ENCODE measurements around the gene SERPINI1.

Gene SERPINI1

GRCh38 chr3:167852216-167852615, 116.7 kb downstream of the SERPINI1 start:
- no peak for DNase-seq

GRCh38 chr3:167854063-167854462, 118.5 kb downstream of the SERPINI1 start:
- no peak for DNase-seq

GRCh38 chr3:167854846-167855245, 119.3 kb downstream of the SERPINI1 start:
- DNase-seq = peak in 1 of 2 donors; percentile 31

GRCh38 chr3:167855306-167855705, 119.8 kb downstream of the SERPINI1 start:
- DNase-seq = no peak

GRCh38 chr3:167858865-167859264, 123.3 kb downstream of the SERPINI1 start:
- DNase-seq = no peak

- no peak for DNase-seq
Measured at GRCh38 chr3:167859610-167860009, 124.1 kb downstream of the SERPINI1 start.

GRCh38 chr3:167861649-167862048, 126.1 kb downstream of the SERPINI1 start:
- no peak for DNase-seq

- no peak for DNase-seq
Measured at GRCh38 chr3:167862104-167862730, 126.7 kb downstream of the SERPINI1 start.

GRCh38 chr3:167863811-167864551, 128.5 kb downstream of the SERPINI1 start:
- DNase-seq = no peak

GRCh38 chr3:167864552-167864874, 129.0 kb downstream of the SERPINI1 start:
- DNase-seq = no peak

- no peak for DNase-seq
Measured at GRCh38 chr3:167866331-167866730, 130.8 kb downstream of the SERPINI1 start.

- DNase-seq = no peak
Measured at GRCh38 chr3:167867981-167868380, 132.5 kb downstream of the SERPINI1 start.

GRCh38 chr3:167870181-167870580, 134.7 kb downstream of the SERPINI1 start:
- no peak for DNase-seq

- DNase-seq = no peak
Measured at GRCh38 chr3:167870759-167871158, 135.2 kb downstream of the SERPINI1 start.

- no peak for DNase-seq
Measured at GRCh38 chr3:167872032-167872431, 136.5 kb downstream of the SERPINI1 start.

- DNase-seq = no peak
Measured at GRCh38 chr3:167872941-167873340, 137.4 kb downstream of the SERPINI1 start.

GRCh38 chr3:167874671-167875372, 139.3 kb downstream of the SERPINI1 start:
- DNase-seq = no peak

Measured in hippocampal formation (tissue), 2 donors.